Measurements from ENCODE around the gene RGS3. TPM values are rescaled to one million over a fixed set of nuclear protein-coding genes. Genes with fewer than 3 reads are reported as not detected.

The RGS3 gene
- total and polyA plus RNA-seq, 2 of the 13 experiments (the other 11 are each of a cell fraction or from before 2014, with no cell fraction given), result 17.1 to 28.8 TPM

- CTCF ChIA-PET (ENCODE audit: low intra/inter-chr PET ratio, low total read pairs), result no interaction called here
- intact Hi-C loops (cut with micrococcal nuclease; ENCODE audit: unreplicated experiment) (no loop called here), in situ Hi-C loops (cut with HindIII; ENCODE audit: extremely low pct_ligation_motif_present, low pct_unique_long_range_greater_than_20kb) (no loop called here)
- H3K36me3 ChIP-seq (replicated peaks in 1 of 2; ENCODE audit: control insufficient read depth in 1 of 2, insufficient read depth in 2 of 2, low read length in 2 of 2), result peaks cover 4 to 14% of the 10 kb centered on the region in 2 experiments
- H2AFZ ChIP-seq (ENCODE audit: low read length), result no peak overlapping the region
- H3K4me3 ChIP-seq (replicated peaks in 1 of 3; ENCODE audit: insufficient read depth in 1 of 3, low read depth in 2 of 3, low read length in 3 of 3), result no peak overlapping the region
- BruUV-seq (replicated peaks), result no TSS peak
- ATAC-seq, result no peak
- no peak for DNase-seq (ENCODE audit: low spot score)
- POLR2A ChIA-PET, result interaction anchor here (0.7 to 3.5 kb wide), 2 partner anchors 10 to 32 kb away, joined by 3 to 15 read pairs; partner anchors contain the start of gene RGS3
- FAIRE-seq, result no peak
- no peaks in the 10 kb centered on the region for H4K20me1 ChIP-seq (ENCODE audit: insufficient read depth, low read length)
- no peaks in the 10 kb centered on the region for H3K4me1 ChIP-seq (ENCODE audit: insufficient read depth, low read length)
- TF ChIP-seq KDM5A (IDR thresholded peaks at IDR 0.05; ENCODE audit: borderline replicate concordance, low read length) (no peak), ZNF547 (CRISPR knock-in tag; IDR thresholded peaks at IDR 0.05) (no peak), MAFK (conservative IDR thresholded peaks at IDR 0.05 in 1 of 2, IDR thresholded peaks at IDR 0.05 in 1 of 2; ENCODE audit: low read length in 2 of 2) (peak; percentile 70 to 77), ZNF891 (CRISPR knock-in tag; IDR thresholded peaks at IDR 0.05) (no peak), ZNF383 (CRISPR knock-in tag; IDR thresholded peaks at IDR 0.05; ENCODE audit: borderline replicate concordance) (no peak), ZNF510 (CRISPR knock-in tag; IDR thresholded peaks at IDR 0.05; ENCODE audit: low read depth) (no peak), MAFF (IDR thresholded peaks at IDR 0.05; ENCODE audit: low read depth, low read length) (peak; percentile 61), ZNF792 (CRISPR knock-in tag; IDR thresholded peaks at IDR 0.05) (no peak)
- no peak overlapping the region for H3K4me2 ChIP-seq (ENCODE audit: low read depth, low read length)
- WGBS (ENCODE audit: low lambda C conversion rate), result 97% methylated on average over 3 of the region's 3 CpGs
- H3K9me3 ChIP-seq (ENCODE audit: low read length), result no peaks in the 10 kb centered on the region
- H3K79me2 ChIP-seq (ENCODE audit: insufficient read depth, low read length), result no peaks in the 10 kb centered on the region
- H3K9ac ChIP-seq (ENCODE audit: insufficient read depth, low read depth, low read length), result no peak overlapping the region
- no peak overlapping the region for H3K27ac ChIP-seq (ENCODE audit: extremely low read length, insufficient read depth, low read length)
- no peaks in the 10 kb centered on the region for H3K27me3 ChIP-seq (ENCODE audit: control insufficient read depth in 1 of 2, insufficient read depth in 2 of 2, low read length in 2 of 2)
Measured at GRCh38 chr9:113495526-113495925, 32.0 kb downstream of the RGS3 start.

GRCh38 chr9:113497051-113497450 is 33.5 kb downstream of the RGS3 start:
- in situ Hi-C loops (cut with HindIII; ENCODE audit: extremely low pct_ligation_motif_present, low pct_unique_long_range_greater_than_20kb) (no loop called here), intact Hi-C loops (cut with micrococcal nuclease; ENCODE audit: unreplicated experiment) (no loop called here)
- ChIA-PET POLR2A (no interaction called here), CTCF (ENCODE audit: low intra/inter-chr PET ratio, low total read pairs) (no interaction called here)
- Histone ChIP-seq H3K79me2 (ENCODE audit: insufficient read depth, low read length) (no peaks in the 10 kb centered on the region), H3K27ac (ENCODE audit: extremely low read length, insufficient read depth, low read length) (no peak overlapping the region), H4K20me1 (ENCODE audit: insufficient read depth, low read length) (no peaks in the 10 kb centered on the region), H2AFZ (ENCODE audit: low read length) (no peak overlapping the region), H3K36me3 (replicated peaks in 1 of 2; ENCODE audit: control insufficient read depth in 1 of 2, insufficient read depth in 2 of 2, low read length in 2 of 2) (peaks cover 3 to 14% of the 10 kb centered on the region in 2 experiments), H3K9ac (ENCODE audit: insufficient read depth, low read depth, low read length) (no peak overlapping the region), H3K4me2 (ENCODE audit: low read depth, low read length) (no peak overlapping the region), H3K4me1 (ENCODE audit: insufficient read depth, low read length) (peaks cover 6% of the 10 kb centered on the region), H3K9me3 (ENCODE audit: low read length) (no peaks in the 10 kb centered on the region), H3K4me3 (replicated peaks in 1 of 3; ENCODE audit: insufficient read depth in 1 of 3, low read depth in 2 of 3, low read length in 3 of 3) (no peak overlapping the region), H3K27me3 (ENCODE audit: control insufficient read depth in 1 of 2, insufficient read depth in 2 of 2, low read length in 2 of 2) (no peaks in the 10 kb centered on the region)
- no peak for ATAC-seq
- no peak for DNase-seq (ENCODE audit: low spot score)
- TF ChIP-seq AGO1 (IDR thresholded peaks at IDR 0.05; ENCODE audit: low read depth, low read length, poor library complexity, severe bottlenecking) (no peak), MTA1 (CRISPR knock-in tag; IDR thresholded peaks at IDR 0.05; ENCODE audit: borderline replicate concordance) (no peak), SMARCC2 (IDR thresholded peaks at IDR 0.05) (no peak), ZNF792 (CRISPR knock-in tag; IDR thresholded peaks at IDR 0.05) (no peak), MBD4 (IDR thresholded peaks at IDR 0.05; ENCODE audit: borderline replicate concordance, low read length) (no peak)
- FAIRE-seq, result no peak
- no TSS peak for BruUV-seq (replicated peaks)
- 100% methylated on average over 2 of the region's 9 CpGs for WGBS (ENCODE audit: low lambda C conversion rate)
